Activated CD4-positive, alpha-beta T cell treated with anti-CD3 and anti-CD28 coated beads for 48 hours (primary cell): Measurements from ENCODE around the gene FBXO44.
"Not testable (repeated sequence)": the region's sequence is repeated elsewhere in the genome, so short reads cannot be mapped to it uniquely, and the experiment has no call there.

Experiments used
- DNase-seq: peaks from one replicate; pipeline ENCODE4 v3.0.0-alpha.2; 2020

FBXO44 gene

GRCh38 chr1:11654137-11654938, at the start of gene FBXO44, which contains the start of gene FBXO2:
FBXO44 (plus strand) TSS chr1:11654877; CDS start chr1:11655836, 959 bp downstream.
FBXO2 (minus strand) TSS chr1:11654429; CDS start chr1:11654340, 89 bp downstream.
- peak; percentile 73 for DNase-seq

DNA sequence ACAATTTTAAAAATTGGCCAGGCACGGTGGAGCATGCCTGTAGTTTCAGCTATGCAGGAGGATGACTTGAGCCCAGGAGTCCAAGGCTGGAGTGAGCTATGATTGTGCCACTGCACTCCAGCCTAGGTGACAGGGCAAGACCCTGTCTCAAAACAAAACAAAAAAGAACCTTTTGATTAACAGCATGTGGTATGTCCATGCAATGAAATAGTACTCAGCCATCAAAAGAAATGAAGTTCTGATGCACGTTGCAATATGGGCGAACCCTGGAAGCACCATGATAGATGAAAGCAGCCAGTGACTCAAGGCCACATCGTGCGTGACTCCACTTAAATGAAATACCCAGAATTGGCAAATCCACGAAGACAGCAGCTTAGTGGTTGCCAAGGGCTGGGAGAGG, 47.9 kb upstream of the FBXO44 start:
- DNase-seq = no peak

- DNase-seq = not testable (repeated sequence)
Measured at GRCh38 chr1:11608596-11609130, 46.0 kb upstream of the FBXO44 start.

DNA sequence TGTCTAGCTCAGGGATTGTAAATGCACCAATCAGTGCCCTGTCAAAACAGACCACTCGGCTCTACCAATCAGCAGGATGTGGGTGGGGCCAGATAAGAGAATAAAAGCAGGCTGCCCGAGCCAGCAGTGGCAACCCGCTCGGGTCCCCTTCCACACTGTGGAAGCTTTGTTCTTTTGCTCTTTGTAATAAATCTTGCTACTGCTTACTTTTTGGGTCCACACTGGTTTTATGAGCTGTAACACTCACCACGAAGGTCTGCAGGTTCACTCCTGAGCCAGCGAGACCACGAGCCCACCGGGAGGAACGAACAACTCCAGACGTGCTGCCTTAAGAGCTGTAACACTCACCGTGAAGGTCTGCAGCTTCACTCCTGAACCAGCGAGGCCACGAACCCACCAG, 45.3 kb upstream of the FBXO44 start:
- not testable (repeated sequence) for DNase-seq

DNA sequence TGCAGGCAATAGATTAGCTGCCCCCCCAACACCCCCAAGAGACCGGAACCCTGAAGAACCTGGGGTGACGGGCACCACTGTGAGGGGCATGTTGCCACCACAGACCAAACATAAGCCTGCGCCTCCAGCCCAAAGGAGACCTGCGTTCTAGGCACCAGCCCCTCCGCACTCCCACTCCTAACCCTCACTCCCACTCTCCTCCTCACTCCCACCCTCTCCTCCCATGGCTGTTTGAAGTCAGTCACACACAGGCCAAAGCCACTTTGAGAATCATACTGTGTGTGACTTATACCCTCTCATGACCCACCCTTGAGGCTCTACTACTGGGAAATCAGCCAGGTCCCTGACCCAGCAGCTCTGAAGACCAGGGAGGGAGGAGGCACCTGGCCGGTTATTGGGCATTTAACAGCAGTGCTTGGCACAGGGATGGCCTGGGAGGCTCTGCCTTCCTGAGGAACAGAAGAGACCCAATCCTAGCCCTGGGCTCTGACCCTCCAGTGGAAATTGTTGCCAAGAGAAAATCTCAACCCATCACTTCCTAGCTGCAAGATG, 44.0 kb upstream of the FBXO44 start:
- no peak for DNase-seq

GRCh38 chr1:11611638-11612327, 42.9 kb upstream of the FBXO44 start:
- DNase-seq = no peak

DNA sequence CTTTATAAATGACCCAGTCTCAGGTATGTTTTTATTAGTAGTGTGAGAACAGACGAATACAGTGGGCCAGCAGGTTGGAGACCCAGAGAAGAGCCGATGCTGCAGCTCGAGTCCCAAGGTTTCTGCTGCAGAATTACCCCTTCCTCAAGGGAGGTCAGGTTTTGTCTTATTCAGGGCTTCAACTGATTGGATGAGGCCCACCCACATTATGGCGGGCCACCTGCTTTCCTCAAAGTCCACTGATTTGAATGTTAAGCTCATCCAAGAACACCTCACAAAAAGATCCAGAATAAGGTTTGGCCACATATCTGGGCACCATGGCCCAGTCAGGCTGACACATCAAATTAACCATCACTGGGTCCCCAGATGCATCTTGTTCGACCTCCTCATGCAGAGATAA, 41.3 kb upstream of the FBXO44 start:
- DNase-seq = no peak

DNA sequence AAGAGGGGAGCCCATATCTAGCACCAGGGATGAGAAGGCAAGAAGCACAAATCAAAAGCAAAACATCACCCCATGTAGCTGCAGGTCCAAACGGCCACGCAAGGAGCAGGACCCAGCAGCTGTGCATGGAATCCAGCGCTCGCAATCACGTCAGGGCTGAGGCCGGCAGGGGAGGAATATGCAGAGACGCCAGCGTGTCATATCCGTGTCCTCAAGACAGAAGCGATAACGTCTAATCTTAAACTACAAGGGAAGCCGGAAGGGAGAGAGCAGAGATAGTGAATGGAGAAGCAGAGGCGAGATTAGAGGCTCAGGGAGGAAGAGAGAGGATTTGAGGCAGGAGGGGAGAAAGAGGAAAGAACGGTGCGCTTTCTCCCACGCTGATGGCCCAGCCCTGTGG, 39.6 kb upstream of the FBXO44 start:
- DNase-seq = no peak

DNA sequence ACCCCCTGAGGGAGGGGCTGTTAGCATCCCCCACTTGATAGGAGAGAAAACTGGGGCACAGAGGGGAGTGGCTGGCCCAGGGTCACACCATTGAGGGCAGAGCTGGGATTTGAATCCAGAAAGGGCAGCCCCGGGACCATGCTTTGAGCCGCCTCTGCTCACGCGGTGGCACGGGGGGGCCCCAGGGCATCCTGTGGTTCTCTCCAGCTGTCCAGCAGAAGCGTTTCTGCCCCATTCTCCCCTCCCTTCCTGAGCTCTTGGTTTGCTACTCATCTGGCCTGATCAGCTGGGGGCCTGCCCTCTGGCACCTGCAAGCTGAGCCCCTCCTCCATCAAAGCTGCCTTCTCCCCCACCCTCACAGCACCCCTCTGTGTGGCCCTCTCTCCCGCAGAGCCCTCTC, 37.9 kb upstream of the FBXO44 start:
- DNase-seq = no peak

GRCh38 chr1:11617314-11617713, 37.4 kb upstream of the FBXO44 start:
- no peak for DNase-seq

DNA sequence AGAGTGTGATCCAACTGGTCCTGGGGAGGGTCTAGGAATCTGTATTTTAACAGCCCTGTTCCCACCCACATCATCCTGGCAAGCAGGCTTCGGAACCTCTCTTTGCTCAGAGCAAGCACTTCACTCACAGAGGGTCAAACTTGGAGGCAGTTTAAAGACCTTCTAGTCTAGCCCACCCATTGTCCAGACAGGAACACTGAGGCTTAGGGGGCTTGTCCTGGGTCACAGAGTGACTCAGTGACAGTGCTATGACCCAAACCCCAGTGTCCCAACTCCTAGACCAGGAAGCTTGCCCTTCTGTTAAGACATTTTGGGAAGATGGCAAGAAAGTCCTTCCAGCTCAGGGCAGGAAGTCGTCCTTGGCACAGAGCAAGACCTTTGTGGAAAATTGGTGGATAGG, 36.9 kb upstream of the FBXO44 start:
- DNase-seq = no peak

DNA sequence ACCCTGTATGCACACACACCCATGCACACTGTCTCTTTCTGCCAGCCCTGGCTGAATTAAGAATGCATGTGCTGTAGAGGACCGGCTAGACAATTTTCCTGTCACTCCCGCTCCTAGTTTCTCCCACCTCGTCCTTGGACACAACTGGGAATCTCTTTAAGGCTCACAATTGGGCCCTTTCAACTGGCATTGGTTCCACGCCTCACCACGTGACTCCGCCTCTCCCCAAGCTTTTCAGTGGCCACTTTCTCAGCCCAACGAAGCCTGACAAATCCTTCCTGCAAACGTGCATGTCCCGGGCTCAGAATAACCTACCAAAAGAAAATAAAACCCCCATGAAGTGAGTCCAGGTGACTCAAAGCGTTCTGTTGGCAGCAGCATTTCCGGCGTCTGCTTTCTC, 34.3 kb upstream of the FBXO44 start:
- DNase-seq = no peak

- DNase-seq = no peak
Measured at GRCh38 chr1:11620924-11621323, 33.8 kb upstream of the FBXO44 start.

DNA sequence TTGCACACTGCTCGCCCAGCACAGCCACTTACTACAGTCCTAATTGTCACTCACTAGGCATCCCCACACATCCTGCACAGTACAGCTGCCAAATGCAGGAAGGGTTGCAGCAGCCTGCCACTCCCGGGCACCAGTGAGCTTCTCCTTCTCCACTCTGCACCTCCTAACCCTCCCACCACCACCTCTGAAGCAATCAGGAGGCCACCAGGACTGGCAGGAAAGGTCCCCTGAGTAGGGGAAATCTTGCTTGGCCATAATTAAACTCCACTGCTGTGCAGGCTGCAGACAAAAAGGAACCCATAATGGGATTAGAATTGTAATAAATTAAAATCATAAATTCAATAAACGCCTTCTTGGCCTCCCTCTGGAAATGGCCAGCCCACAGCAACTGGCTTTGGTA, 32.3 kb upstream of the FBXO44 start:
- DNase-seq = no peak

DNA sequence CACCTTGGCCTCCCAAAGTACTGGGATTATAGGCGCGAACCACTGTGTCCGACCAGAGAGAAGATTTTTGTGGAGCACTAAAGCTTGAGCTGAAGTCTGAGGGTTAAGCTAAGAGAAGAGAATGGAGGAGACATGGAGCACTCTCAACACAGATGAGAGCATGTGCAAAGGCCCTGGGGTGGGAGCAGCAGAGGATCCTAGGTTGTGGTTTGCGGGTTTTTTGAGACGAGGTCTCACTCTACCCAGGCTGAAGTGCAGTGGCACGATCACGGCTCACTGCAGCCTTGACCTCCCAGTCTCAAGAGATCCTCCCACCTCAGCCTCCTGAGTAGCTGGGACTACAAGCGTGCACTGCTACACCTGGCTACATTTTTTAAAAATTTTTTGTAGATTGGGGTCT, 31.0 kb upstream of the FBXO44 start:
- DNase-seq = no peak

DNA sequence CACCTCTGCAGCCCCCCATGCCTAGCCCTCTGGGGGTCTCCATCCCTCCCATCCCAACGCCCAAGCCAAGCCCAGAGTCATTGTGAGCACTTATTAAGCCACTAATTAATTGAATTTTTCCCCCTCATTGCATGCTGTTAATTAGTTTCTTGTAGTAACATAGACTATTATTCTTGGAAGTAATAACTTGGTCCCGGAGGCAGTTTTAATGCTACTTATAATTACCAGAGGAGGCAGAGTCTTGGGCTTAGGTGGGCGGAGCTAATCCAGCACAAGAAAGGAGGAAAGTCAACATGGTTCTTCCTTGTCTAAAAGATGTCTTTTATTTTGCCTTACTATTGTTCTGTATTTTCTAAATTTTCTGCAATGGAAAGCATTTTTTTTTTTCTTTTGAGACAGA, 28.1 kb upstream of the FBXO44 start:
- no peak for DNase-seq

DNA sequence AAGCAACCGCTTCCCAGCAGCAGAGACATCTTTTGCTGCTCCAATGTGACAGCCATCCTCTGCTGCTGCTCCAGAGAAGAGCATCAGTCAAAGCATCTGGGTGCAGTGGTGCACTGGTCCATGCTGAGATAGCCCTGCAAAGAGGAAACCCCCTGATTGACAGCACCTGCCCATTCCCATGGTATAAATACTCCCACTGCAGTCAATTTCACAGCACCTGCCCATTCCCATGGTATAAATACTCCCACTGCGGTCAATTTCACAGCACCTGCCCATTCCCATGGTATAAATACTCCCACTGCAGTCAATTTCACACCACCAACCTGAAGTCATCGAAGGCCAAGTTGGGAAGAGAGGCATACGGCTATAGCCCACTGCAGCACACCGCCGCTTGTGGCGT, 25.9 kb upstream of the FBXO44 start:
- no peak for DNase-seq

GRCh38 chr1:11629184-11630016, 25.3 kb upstream of the FBXO44 start:
- DNase-seq = no peak

DNA sequence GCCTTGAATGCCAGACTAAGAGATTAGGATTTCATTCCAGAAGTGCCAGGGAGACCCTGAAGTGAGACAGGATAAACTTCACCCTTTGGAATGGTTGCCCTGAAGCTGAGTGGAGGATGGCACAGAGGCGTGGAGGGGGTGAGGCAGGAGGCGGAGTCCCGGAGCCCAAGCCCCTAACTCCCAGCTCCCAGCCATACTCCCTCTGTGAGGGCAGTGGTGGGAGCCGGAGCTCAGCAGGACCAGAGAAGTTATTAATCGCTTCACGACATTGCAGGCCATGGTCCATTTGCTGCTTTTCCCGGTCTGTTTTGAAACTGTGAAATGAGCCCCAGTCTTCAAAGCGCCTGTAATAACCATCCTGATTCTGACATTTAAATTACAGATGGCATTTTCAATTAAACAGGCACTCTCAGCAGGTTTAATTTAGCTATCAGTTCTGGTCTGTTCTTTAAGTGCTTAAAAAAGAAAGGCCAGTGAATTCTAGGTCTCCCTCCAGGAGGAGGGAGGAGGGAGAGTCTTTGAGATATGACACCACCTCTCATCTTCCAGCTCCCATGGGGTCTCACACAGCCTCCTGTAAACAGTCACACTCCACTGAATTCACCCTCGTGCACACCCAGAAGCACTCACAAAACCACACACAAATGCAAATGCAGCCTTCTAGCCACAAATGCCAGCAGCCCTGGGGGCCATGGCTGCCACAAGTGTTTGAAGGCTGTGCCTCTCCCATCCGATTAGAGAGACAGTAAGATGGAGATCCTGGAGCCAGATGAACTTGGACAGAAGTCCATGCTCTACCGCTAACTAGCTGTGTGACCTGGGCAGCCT, 20.1 kb upstream of the FBXO44 start:
- DNase-seq = no peak

DNA sequence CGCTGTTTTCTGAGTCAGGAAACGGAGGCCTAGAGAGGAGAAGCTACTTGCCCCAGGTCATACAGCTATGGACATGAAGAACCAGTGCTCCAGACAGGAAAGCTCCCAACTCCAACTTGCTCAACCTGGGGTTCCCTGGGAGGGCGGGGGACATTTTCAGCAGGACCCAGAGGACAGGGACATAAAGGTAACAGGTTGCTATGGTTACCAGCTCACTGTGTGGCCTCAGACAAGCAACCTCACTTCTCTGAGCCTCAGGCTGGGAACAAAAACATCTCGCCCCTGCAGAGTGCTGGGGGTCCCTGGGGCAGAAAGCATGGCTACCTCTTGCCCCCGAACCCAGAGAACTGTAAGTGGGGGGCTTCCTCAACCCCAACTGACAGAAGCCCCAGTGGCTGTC, 16.6 kb upstream of the FBXO44 start:
- no peak for DNase-seq

- DNase-seq = no peak
Measured at GRCh38 chr1:11639372-11639771, 15.3 kb upstream of the FBXO44 start.

DNA sequence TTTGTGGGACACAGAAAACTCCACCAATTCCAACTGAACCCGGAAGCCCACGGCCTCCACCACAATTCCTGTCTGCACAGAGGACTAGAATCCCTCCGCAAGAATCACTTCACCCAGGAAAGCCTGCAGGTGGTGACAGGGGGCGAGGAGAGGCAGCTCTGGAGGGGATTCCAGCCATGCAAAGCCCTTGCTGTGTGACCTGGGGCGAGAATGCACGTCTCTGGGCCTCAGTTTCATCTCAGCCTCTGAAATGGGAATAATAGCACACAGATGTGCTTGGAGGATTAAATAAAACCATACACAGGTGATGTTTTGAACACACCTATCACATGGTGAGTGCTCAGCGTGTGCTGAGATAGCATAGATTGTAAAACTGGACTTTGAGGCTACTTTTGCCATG, 14.6 kb upstream of the FBXO44 start:
- no peak for DNase-seq
